GM19328 (cell line): ENCODE results near the gene DCTPP1.
"Not testable (repeated sequence)": the region's sequence is repeated elsewhere in the genome, so short reads cannot be mapped to it uniquely, and the experiment has no call there.

Experiments used
- ATAC-seq: cut with Tn5 transposase; IDR thresholded peaks from one replicate; pipeline ENCODE4 v1.9.1; 2021; ENCODE audit warnings: mild to moderate bottlenecking, moderate library complexity; ENCODE audit not compliant: unreplicated experiment

The DCTPP1 gene

GRCh38 chr16:30429678-30430427 lies at the start of gene DCTPP1:
TSS of gene DCTPP1 (minus strand) at chr16:30430030. CDS start at chr16:30429980, 50 bp downstream.
- ATAC-seq = peak; percentile 96

- ATAC-seq = no peak
Measured at GRCh38 chr16:30478766-30479478, 49.1 kb upstream of the DCTPP1 start.

GRCh38 chr16:30477773-30478172 lies 47.9 kb upstream of the DCTPP1 start:
- ATAC-seq = not testable (repeated sequence)

- ATAC-seq = no peak
Measured at GRCh38 chr16:30476991-30477390, 47.2 kb upstream of the DCTPP1 start.

- no peak for ATAC-seq
Measured at GRCh38 chr16:30474684-30475083, 44.9 kb upstream of the DCTPP1 start.

- no peak for ATAC-seq
Measured at GRCh38 chr16:30474074-30474452, 44.2 kb upstream of the DCTPP1 start.

GRCh38 chr16:30473231-30474073 lies 43.6 kb upstream of the DCTPP1 start:
- no peak for ATAC-seq

GRCh38 chr16:30472328-30472942 lies 42.6 kb upstream of the DCTPP1 start, which contains the start of gene ITGAL:
TSS of gene ITGAL (plus strand) at chr16:30472742. CDS start at chr16:30472838, 96 bp downstream.
- no peak for ATAC-seq

GRCh38 chr16:30470632-30470995 lies 40.8 kb upstream of the DCTPP1 start:
- ATAC-seq = no peak

GRCh38 chr16:30470170-30470512 lies 40.3 kb upstream of the DCTPP1 start:
- ATAC-seq = no peak

GRCh38 chr16:30464078-30464477 lies 34.2 kb upstream of the DCTPP1 start:
- ATAC-seq = no peak

GRCh38 chr16:30461426-30461825 lies 31.6 kb upstream of the DCTPP1 start:
- ATAC-seq = not testable (repeated sequence)

- ATAC-seq = no peak
Measured at GRCh38 chr16:30459456-30459855, 29.6 kb upstream of the DCTPP1 start.

GRCh38 chr16:30458561-30459394 lies 28.9 kb upstream of the DCTPP1 start:
- peak; percentile 80 for ATAC-seq

- no peak for ATAC-seq
Measured at GRCh38 chr16:30457743-30458560, 28.1 kb upstream of the DCTPP1 start.

GRCh38 chr16:30457256-30457655 lies 27.4 kb upstream of the DCTPP1 start:
- no peak for ATAC-seq

- ATAC-seq = no peak
Measured at GRCh38 chr16:30456302-30456701, 26.5 kb upstream of the DCTPP1 start.

GRCh38 chr16:30452709-30453580 lies 23.1 kb upstream of the DCTPP1 start:
- not testable (repeated sequence) for ATAC-seq
